Stomach smooth muscle (tissue), 2 donors: ENCODE data around the gene GUSB.

Source experiments
- H3K27ac ChIP-seq: one replicate; pipeline ENCODE4 v1.7.0; 2013; ENCODE audit warnings: mild to moderate bottlenecking, low read length, inconsistent platforms
- H3K27me3 ChIP-seq, 2 donors: one replicate each; pipeline ENCODE4 v1.7.0; 2013; ENCODE audit warnings: low read length in 2 of 2; ENCODE audit not compliant: insufficient read depth in 2 of 2, control insufficient read depth in 1 of 2
- H3K36me3 ChIP-seq, 2 donors: one replicate each; pipeline ENCODE4 v1.7.0; 2013; ENCODE audit warnings: low read length in 2 of 2; ENCODE audit not compliant: control insufficient read depth in 2 of 2, insufficient read depth in 2 of 2
- H3K4me1 ChIP-seq: one replicate; pipeline ENCODE4 v1.7.0; 2013; ENCODE audit warnings: low read length; ENCODE audit not compliant: control insufficient read depth, insufficient read depth
- H3K4me3 ChIP-seq, 2 donors: one replicate each; pipeline ENCODE4 v1.7.0; 2013; ENCODE audit warnings: low read length in 2 of 2
- H3K9ac ChIP-seq, 2 donors: one replicate each; pipeline ENCODE4 v1.7.0; 2013; ENCODE audit warnings: low read length in 2 of 2, mild to moderate bottlenecking in 1 of 2
- H3K9me3 ChIP-seq, 2 donors: one replicate each; pipeline ENCODE4 v1.7.0; 2013; ENCODE audit warnings: low read length in 2 of 2; ENCODE audit not compliant: control insufficient read depth in 2 of 2
- donor health status: healthy.
- donor health status: Pancreatic carcinoma.

Gene GUSB

GRCh38 chr7:65925040-65925439 is 57.0 kb downstream of the GUSB start:
- H3K4me1 ChIP-seq = no peaks in the 10 kb centered on the region
- H3K27ac ChIP-seq = no peak overlapping the region
- no peaks in the 10 kb centered on the region for H3K27me3 ChIP-seq
- no peaks in the 10 kb centered on the region for H3K36me3 ChIP-seq
- H3K4me3 ChIP-seq = no peak overlapping the region
- H3K9me3 ChIP-seq = no peaks in the 10 kb centered on the region
- no peak overlapping the region for H3K9ac ChIP-seq

GRCh38 chr7:65924193-65924592 is 57.8 kb downstream of the GUSB start:
- Histone ChIP-seq H3K27ac (no peak overlapping the region), H3K9ac (no peak overlapping the region), H3K27me3 (no peaks in the 10 kb centered on the region), H3K4me1 (no peaks in the 10 kb centered on the region), H3K4me3 (no peak overlapping the region), H3K36me3 (no peaks in the 10 kb centered on the region), H3K9me3 (no peaks in the 10 kb centered on the region)

GRCh38 chr7:65923316-65923715 is 58.7 kb downstream of the GUSB start:
- H3K27me3 ChIP-seq = no peaks in the 10 kb centered on the region

GRCh38 chr7:65915921-65916657 is 65.9 kb downstream of the GUSB start:
- no peak overlapping the region for H3K27ac ChIP-seq
- H3K4me3 ChIP-seq = no peak overlapping the region

More at GRCh38 chr7:65923316-65923715, 58.7 kb downstream of the GUSB start:
- H3K4me3 ChIP-seq = no peak overlapping the region
- H3K9me3 ChIP-seq = no peaks in the 10 kb centered on the region
- no peaks in the 10 kb centered on the region for H3K4me1 ChIP-seq
- H3K9ac ChIP-seq = no peak overlapping the region
- no peaks in the 10 kb centered on the region for H3K36me3 ChIP-seq
- H3K27ac ChIP-seq = no peak overlapping the region

GRCh38 chr7:65912237-65912636 is 69.8 kb downstream of the GUSB start:
- Histone ChIP-seq H3K4me1 (no peaks in the 10 kb centered on the region), H3K4me3 (no peak overlapping the region), H3K36me3 (no peaks in the 10 kb centered on the region), H3K9me3 (no peaks in the 10 kb centered on the region), H3K27me3 (no peaks in the 10 kb centered on the region), H3K27ac (no peak overlapping the region), H3K9ac (no peak overlapping the region)

More at GRCh38 chr7:65915921-65916657, 65.9 kb downstream of the GUSB start:
- H3K9ac ChIP-seq = no peak overlapping the region
- no peaks in the 10 kb centered on the region for H3K4me1 ChIP-seq
- no peaks in the 10 kb centered on the region for H3K27me3 ChIP-seq
- H3K36me3 ChIP-seq = no peaks in the 10 kb centered on the region
- no peaks in the 10 kb centered on the region for H3K9me3 ChIP-seq
